ENCODE measurements around the gene SYTL4. TPM values are rescaled to one million over a fixed set of nuclear protein-coding genes. Genes with fewer than 3 reads are reported as not detected.

SYTL4 gene
- total and polyA plus RNA-seq, 2 of the 13 experiments (the other 11 are each of a cell fraction or from before 2014, with no cell fraction given): 0.41 to 0.73 TPM

DNA sequence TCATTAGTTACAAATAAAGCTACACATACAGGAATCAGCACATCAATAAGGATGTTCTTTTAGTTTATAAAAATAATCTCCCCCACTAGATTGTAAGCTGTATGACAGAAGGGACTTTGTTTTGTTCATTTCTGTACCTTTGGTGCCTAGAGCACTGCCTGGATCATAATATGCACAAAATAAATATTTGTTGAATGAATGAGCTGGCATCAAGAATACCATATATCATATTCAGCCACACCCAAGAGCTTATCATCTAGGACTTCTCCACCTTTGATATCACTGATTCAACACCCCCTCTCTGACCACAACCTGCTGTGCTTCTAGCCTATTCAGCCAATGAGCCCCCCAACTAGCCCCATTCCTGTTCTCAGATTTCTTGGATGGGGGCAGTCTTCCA, 10.6 kb downstream of the SYTL4 start:
- Histone ChIP-seq H3K36me3 (replicated peaks in 1 of 2; ENCODE audit: control insufficient read depth in 1 of 2, insufficient read depth in 2 of 2, low read length in 2 of 2) (no peaks in the 10 kb centered on the region), H4K20me1 (ENCODE audit: insufficient read depth, low read length) (no peaks in the 10 kb centered on the region), H3K4me1 (ENCODE audit: insufficient read depth, low read length) (no peaks in the 10 kb centered on the region), H3K79me2 (ENCODE audit: insufficient read depth, low read length) (no peaks in the 10 kb centered on the region), H3K27me3 (ENCODE audit: control insufficient read depth in 1 of 2, insufficient read depth in 2 of 2, low read length in 2 of 2) (no peaks in the 10 kb centered on the region), H2AFZ (ENCODE audit: low read length) (no peak overlapping the region), H3K9me3 (ENCODE audit: low read length) (no peaks in the 10 kb centered on the region), H3K4me3 (replicated peaks in 1 of 3; ENCODE audit: insufficient read depth in 1 of 3, low read depth in 2 of 3, low read length in 3 of 3) (no peak overlapping the region), H3K27ac (ENCODE audit: extremely low read length, insufficient read depth, low read length) (no peak overlapping the region), H3K4me2 (ENCODE audit: low read depth, low read length) (no peak overlapping the region), H3K9ac (ENCODE audit: insufficient read depth, low read depth, low read length) (no peak overlapping the region)
- ATAC-seq: no peak
- ChIA-PET POLR2A (no interaction called here), CTCF (ENCODE audit: low intra/inter-chr PET ratio, low total read pairs) (no interaction called here)
- no peak for DNase-seq (ENCODE audit: low spot score)
- intact Hi-C loops (cut with micrococcal nuclease; ENCODE audit: unreplicated experiment): no loop called here
- no TSS peak for BruUV-seq (replicated peaks)
- TF ChIP-seq ZNF33B (CRISPR knock-in tag; IDR thresholded peaks at IDR 0.05) (no peak), ZNF724P (CRISPR knock-in tag; IDR thresholded peaks at IDR 0.05; ENCODE audit: borderline replicate concordance) (no peak), ZNF776 (CRISPR knock-in tag; IDR thresholded peaks at IDR 0.05) (no peak), ZNF530 (CRISPR knock-in tag; IDR thresholded peaks at IDR 0.05; ENCODE audit: low read depth) (no peak), FOXA3 (CRISPR knock-in tag; IDR thresholded peaks at IDR 0.05) (no peak)
- TF ChIP-seq, protein P1, sequence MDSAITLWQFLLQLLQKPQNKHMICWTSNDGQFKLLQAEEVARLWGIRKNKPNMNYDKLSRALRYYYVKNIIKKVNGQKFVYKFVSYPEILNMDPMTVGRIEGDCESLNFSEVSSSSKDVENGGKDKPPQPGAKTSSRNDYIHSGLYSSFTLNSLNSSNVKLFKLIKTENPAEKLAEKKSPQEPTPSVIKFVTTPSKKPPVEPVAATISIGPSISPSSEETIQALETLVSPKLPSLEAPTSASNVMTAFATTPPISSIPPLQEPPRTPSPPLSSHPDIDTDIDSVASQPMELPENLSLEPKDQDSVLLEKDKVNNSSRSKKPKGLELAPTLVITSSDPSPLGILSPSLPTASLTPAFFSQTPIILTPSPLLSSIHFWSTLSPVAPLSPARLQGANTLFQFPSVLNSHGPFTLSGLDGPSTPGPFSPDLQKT (CRISPR knock-in tag; IDR thresholded peaks at IDR 0.05; ENCODE audit: borderline replicate concordance): no peak
- no peak for FAIRE-seq
- in situ Hi-C loops (cut with HindIII; ENCODE audit: extremely low pct_ligation_motif_present, low pct_unique_long_range_greater_than_20kb): no loop called here

DNA sequence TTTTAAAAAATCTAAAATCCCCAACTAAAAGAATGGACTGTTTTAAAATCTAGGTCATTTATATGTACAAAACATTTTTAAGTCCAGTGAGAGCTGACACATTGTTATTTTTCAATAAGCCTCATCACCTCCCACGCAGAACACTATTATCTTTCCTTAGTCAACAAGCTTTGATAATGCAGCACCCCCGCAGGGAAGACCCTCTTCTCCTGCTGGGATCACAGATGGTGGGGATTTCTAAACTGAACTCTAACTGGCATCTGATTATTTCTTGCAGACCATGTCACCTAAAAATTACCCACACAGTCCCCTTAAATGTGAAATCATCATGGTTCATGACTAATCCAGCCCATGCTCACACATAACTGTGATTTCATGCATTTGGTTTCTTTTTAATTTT, 11.6 kb downstream of the SYTL4 start:
- no peaks in the 10 kb centered on the region for H3K4me1 ChIP-seq (ENCODE audit: insufficient read depth, low read length)
- H2AFZ ChIP-seq (ENCODE audit: low read length): no peak overlapping the region
- 32% methylated on average over 2 of the region's 2 CpGs for WGBS (ENCODE audit: low lambda C conversion rate)
- H3K79me2 ChIP-seq (ENCODE audit: insufficient read depth, low read length): no peaks in the 10 kb centered on the region
- H3K27me3 ChIP-seq (ENCODE audit: control insufficient read depth in 1 of 2, insufficient read depth in 2 of 2, low read length in 2 of 2): no peaks in the 10 kb centered on the region
- H3K27ac ChIP-seq (ENCODE audit: extremely low read length, insufficient read depth, low read length): no peak overlapping the region
- ChIA-PET POLR2A (no interaction called here), CTCF (ENCODE audit: low intra/inter-chr PET ratio, low total read pairs) (no interaction called here)
- no TSS peak for BruUV-seq (replicated peaks)
- in situ Hi-C loops (cut with HindIII; ENCODE audit: extremely low pct_ligation_motif_present, low pct_unique_long_range_greater_than_20kb) (no loop called here), intact Hi-C loops (cut with micrococcal nuclease; ENCODE audit: unreplicated experiment) (no loop called here)
- no peak for FAIRE-seq
- H3K36me3 ChIP-seq (replicated peaks in 1 of 2; ENCODE audit: control insufficient read depth in 1 of 2, insufficient read depth in 2 of 2, low read length in 2 of 2): no peaks in the 10 kb centered on the region
- H4K20me1 ChIP-seq (ENCODE audit: insufficient read depth, low read length): no peaks in the 10 kb centered on the region
- TF ChIP-seq PHF21A (CRISPR knock-in tag; IDR thresholded peaks at IDR 0.05): no peak
- no peak for TF ChIP-seq PHB2 (IDR thresholded peaks at IDR 0.05; ENCODE audit: partially characterized antibody)
- TF ChIP-seq ZNF891 (CRISPR knock-in tag; IDR thresholded peaks at IDR 0.05): no peak
- no peak for TF ChIP-seq ZNF44 (CRISPR knock-in tag; IDR thresholded peaks at IDR 0.05)
- TF ChIP-seq ZNF569 (CRISPR knock-in tag; IDR thresholded peaks at IDR 0.05; ENCODE audit: borderline replicate concordance): no peak
- TF ChIP-seq, protein P2, sequence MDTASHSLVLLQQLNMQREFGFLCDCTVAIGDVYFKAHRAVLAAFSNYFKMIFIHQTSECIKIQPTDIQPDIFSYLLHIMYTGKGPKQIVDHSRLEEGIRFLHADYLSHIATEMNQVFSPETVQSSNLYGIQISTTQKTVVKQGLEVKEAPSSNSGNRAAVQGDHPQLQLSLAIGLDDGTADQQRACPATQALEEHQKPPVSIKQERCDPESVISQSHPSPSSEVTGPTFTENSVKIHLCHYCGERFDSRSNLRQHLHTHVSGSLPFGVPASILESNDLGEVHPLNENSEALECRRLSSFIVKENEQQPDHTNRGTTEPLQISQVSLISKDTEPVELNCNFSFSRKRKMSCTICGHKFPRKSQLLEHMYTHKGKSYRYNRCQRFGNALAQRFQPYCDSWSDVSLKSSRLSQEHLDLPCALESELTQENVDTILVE (CRISPR knock-in tag; IDR thresholded peaks at IDR 0.05): no peak
- no peak for TF ChIP-seq DR1 (CRISPR knock-in tag; IDR thresholded peaks at IDR 0.05)
- no peak for TF ChIP-seq ELF1 (CRISPR knock-in tag; IDR thresholded peaks at IDR 0.05)
- TF ChIP-seq ZNF33A (CRISPR knock-in tag; IDR thresholded peaks at IDR 0.05; ENCODE audit: borderline replicate concordance): no peak
- no peak for TF ChIP-seq KAT8 (CRISPR knock-in tag; IDR thresholded peaks at IDR 0.05)
- TF ChIP-seq, protein P3, sequence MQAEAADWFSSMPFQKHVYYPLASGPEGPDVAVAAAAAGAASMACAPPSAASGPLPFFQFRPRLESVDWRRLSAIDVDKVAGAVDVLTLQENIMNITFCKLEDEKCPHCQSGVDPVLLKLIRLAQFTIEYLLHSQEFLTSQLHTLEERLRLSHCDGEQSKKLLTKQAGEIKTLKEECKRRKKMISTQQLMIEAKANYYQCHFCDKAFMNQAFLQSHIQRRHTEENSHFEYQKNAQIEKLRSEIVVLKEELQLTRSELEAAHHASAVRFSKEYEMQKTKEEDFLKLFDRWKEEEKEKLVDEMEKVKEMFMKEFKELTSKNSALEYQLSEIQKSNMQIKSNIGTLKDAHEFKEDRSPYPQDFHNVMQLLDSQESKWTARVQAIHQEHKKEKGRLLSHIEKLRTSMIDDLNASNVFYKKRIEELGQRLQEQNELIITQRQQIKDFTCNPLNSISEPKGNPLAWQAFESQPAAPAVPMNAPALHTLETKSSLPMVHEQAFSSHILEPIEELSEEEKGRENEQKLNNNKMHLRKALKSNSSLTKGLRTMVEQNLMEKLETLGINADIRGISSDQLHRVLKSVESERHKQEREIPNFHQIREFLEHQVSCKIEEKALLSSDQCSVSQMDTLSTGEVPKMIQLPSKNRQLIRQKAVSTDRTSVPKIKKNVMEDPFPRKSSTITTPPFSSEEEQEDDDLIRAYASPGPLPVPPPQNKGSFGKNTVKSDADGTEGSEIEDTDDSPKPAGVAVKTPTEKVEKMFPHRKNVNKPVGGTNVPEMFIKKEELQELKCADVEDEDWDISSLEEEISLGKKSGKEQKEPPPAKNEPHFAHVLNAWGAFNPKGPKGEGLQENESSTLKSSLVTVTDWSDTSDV (CRISPR knock-in tag; IDR thresholded peaks at IDR 0.05): no peak
- H3K4me3 ChIP-seq (replicated peaks in 1 of 3; ENCODE audit: insufficient read depth in 1 of 3, low read depth in 2 of 3, low read length in 3 of 3): no peak overlapping the region
- no peak for ATAC-seq
- H3K9ac ChIP-seq (ENCODE audit: insufficient read depth, low read depth, low read length): no peak overlapping the region
- H3K9me3 ChIP-seq (ENCODE audit: low read length): no peaks in the 10 kb centered on the region
- no peak for DNase-seq (ENCODE audit: low spot score)
- no peak overlapping the region for H3K4me2 ChIP-seq (ENCODE audit: low read depth, low read length)

Data from HepG2 (cell line).